Erythroblast (primary cell): ENCODE measurements around the gene GPC5.

ENCODE experiments used
- DNase-seq, 2 experiments: peaks; one replicate each; lab custom pipeline; 2025; lab: John Stamatoyannopoulos, UW
- GATA1 ChIP-seq: IDR thresholded peaks from 2 replicates; pipeline ENCODE4 v1.6.1; 2011; ENCODE audit warnings: low read depth, mild to moderate bottlenecking, control low read depth, low read length, moderate library complexity
- POLR2A ChIP-seq: IDR thresholded peaks from 2 replicates; pipeline ENCODE4 v1.6.1; 2011; ENCODE audit warnings: mild to moderate bottlenecking, low read length

Gene GPC5

DNA sequence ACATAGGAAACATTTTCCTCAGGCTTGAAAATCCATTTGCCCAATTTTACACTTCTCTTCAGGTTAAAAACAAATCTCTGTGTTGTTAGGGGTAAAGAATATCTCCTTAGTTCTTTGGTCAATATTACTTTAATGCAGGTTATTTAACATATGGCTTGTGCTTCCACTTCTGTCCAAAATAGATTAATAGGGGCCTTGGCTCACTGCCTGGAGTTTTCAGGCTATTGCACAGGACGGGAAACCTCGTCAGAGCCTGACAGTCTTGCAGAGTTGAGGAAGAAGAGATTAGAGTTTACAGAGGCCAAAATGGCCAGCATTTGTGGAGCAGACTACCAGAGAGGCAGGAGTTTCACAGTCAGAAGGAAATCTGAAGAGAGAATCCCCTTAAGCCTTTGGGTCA is 964.3 kb downstream of the GPC5 start:
- DNase-seq: no peak
- TF ChIP-seq POLR2A: no peak
- no peak for TF ChIP-seq GATA1

DNA sequence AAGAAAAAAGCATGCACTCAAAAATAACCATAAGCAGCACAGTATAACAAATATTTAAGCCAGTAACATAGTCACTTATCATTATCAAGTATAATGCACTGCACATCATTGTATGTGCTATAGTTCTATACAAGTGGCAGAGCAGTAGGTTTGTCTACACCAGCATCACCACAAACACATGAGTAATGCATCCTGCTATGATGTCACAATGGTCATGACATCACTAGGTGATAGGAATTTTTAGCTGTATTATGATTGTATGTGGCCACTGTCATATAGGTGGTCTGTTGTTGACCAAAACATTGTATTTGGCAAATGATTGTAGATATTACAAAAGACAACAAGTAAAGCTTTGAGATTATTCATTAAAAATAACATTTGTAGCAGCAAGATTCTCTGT is 967.5 kb downstream of the GPC5 start:
- TF ChIP-seq POLR2A: no peak

GRCh38 chr13:92377396-92377795 is 979.0 kb downstream of the GPC5 start:
- TF ChIP-seq GATA1 (no peak), POLR2A (no peak)

More for the DNA sequence above, 967.5 kb downstream of the GPC5 start:
- no peak for DNase-seq

DNA sequence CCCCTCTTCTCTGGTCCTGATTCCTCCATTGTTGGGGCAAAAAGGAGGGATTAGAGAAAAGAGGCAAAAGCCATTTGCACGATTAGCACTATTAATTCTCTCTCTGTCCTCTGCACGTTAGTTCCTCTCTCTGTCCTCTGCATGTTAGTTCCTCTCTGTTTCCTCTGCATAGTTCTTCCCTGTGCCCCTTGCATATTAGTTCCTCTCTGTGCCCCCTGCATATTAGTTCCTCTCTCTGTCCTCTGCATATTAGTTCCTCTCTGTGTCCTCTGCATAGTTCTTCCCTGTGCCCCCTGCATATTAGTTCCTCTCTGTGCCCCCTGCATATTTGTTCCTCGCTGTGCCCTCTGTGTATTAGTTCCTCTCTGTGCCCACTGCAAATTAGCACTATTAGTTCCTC is 981.0 kb downstream of the GPC5 start:
- no peak for TF ChIP-seq POLR2A
- TF ChIP-seq GATA1: no peak

More at GRCh38 chr13:92377396-92377795, 979.0 kb downstream of the GPC5 start:
- DNase-seq: no peak

DNA sequence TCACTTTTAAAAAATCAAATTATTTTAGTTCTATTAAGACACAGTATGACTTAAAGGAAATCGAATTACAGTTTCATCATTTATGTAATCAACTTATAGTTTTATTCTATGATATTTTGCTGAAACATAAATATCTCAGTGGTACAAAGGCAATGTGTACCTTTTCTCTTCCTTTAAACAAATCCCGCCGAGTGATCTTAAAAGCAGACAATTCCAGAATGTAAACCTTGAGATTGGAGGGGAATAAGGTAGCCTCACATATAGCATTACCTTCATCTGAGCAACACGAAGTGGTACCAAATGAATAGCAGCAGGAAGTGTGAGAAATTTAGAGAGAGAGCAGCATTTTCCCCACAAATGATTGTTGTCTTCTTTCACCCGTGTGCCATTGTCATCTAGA is 986.0 kb downstream of the GPC5 start:
- DNase-seq: no peak
- TF ChIP-seq POLR2A: no peak
- no peak for TF ChIP-seq GATA1

More for the DNA sequence above, 981.0 kb downstream of the GPC5 start:
- DNase-seq: no peak

DNA sequence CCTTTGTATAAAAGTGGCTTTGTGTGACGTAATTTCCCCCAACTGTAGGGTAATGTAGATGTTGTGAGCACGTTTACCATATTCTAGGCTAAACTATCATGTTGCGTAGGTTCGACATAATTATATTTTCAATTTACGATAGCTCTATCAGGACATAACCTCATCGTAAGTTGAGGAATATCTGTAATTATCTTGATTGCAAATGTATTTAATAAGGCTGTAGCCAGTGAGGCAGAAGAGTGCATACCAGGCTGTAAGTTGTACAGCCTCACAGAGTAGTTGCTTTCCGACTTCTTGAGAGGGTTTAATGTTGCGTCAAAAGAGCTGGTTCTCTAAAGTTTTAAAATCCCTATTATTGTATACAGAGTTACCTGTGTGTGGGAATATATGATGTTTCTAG is 988.8 kb downstream of the GPC5 start:
- DNase-seq: no peak
- TF ChIP-seq POLR2A: no peak
- TF ChIP-seq GATA1: no peak

- TF ChIP-seq POLR2A (no peak), GATA1 (no peak)
- DNase-seq: no peak
Measured at GRCh38 chr13:92390217-92390616, 991.8 kb downstream of the GPC5 start.

DNA sequence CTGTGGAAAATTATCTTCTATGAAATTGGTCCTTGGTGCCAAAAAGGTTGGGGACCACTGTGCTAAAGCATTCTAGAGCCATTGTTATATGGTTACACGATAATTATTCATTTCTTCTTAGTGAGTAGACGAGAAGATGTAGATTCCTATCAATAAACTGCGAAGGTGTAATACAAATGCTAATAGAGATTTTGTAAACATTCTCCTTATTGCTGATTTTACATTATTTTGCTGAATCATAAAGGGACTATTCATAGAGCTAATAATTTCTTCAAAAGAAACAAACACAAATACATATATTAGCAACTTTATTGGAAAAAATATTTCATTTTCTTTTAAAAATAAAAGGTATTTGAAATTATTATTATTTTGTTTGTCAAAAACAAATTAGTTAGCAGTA is 1005.2 kb downstream of the GPC5 start:
- no peak for TF ChIP-seq POLR2A
- no peak for TF ChIP-seq GATA1
- DNase-seq: no peak

DNA sequence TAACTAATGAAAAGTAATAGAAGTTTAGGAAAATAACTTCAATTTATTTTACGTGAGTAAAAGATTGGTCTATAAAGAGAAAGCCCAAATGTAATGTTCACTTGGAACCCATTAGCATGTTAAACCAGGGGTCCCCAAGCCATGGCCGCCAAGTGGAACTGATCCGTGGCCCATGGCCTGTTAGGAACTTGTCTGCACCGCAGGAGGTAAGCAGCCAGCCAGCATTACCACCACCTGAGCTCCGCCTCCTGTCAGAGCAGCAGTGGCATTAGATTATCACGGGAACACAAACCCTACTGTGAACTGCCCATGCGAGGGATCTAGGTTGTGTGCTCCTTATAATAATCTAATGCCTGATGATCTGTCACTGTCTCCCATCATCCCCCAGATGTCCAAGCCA is 1009.4 kb downstream of the GPC5 start:
- TF ChIP-seq GATA1 (no peak), POLR2A (no peak)
- no peak for DNase-seq

- TF ChIP-seq GATA1 (no peak), POLR2A (no peak)
- DNase-seq: no peak
Measured at GRCh38 chr13:92412481-92412880, 1014.1 kb downstream of the GPC5 start.

DNA sequence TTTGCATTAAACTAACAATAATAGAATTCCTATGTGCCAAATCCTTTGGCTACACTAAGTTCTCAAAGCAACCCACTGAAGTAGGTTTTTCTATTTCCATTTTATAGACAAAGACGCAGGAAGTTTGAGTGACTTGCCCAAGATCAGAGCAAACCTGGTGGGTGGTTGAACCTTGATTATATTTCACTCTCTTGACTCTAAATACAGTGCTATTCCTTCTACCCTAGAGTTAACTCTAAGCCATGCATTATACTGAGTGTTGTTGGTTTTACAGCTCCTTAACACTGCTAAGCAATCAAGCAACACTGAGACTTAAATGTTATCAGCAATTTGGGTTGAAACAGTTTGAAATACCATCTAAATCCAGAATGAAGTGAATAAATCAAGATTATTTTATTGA is 1014.6 kb downstream of the GPC5 start:
- no peak for DNase-seq
- no peak for TF ChIP-seq POLR2A
- TF ChIP-seq GATA1: no peak

- TF ChIP-seq GATA1 (no peak), POLR2A (no peak)
- no peak for DNase-seq
Measured at GRCh38 chr13:92413452-92413851, 1015.0 kb downstream of the GPC5 start.

GRCh38 chr13:92414851-92415250 is 1016.4 kb downstream of the GPC5 start:
- DNase-seq: no peak
- TF ChIP-seq POLR2A: no peak
- no peak for TF ChIP-seq GATA1

DNA sequence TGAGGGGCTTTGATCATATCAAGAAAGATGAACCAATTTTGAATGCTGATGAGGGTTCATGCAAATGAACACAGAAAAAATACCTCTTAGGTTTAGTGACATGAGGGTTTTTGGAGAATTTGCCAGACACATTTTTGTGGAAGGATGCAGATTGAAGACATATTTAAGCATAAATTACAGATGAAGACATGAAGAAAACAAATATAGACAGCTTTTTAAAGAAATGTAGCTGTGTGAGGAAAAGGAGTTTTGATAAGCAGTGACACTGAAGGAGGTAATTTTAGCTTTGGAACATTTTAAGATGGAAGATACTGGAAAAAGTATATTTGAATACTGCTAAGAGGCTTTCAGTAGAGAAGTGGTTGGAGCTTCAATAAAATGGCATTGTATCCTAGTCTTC is 1017.4 kb downstream of the GPC5 start:
- no peak for DNase-seq
- TF ChIP-seq POLR2A: no peak
- no peak for TF ChIP-seq GATA1

GRCh38 chr13:92418818-92419412 is 1020.5 kb downstream of the GPC5 start:
- no peak for DNase-seq
- TF ChIP-seq GATA1: no peak
- TF ChIP-seq POLR2A: no peak
